Karpas-422 (cell line): ENCODE results near the gene C6orf136. TPM values are rescaled to one million over a fixed set of nuclear protein-coding genes. Genes with fewer than 3 reads are reported as not detected.

Experiments
- DNase-seq: peaks from one replicate; pipeline ENCODE4 v3.0.0-alpha.2; 2015
- H2AFZ ChIP-seq: fragments of 200-600 bp; sonication (generic); 2 replicates; pipeline ENCODE4 v1.6.1; 2014; ENCODE audit warnings: antibody characterized with exemption, low read length, mixed read lengths
- H3K27ac ChIP-seq: fragments of 200-600 bp; sonication (generic); 2 replicates; pipeline ENCODE4 v1.5.1; 2014; ENCODE audit warnings: mild to moderate bottlenecking, low read length, moderate library complexity
- H3K27me3 ChIP-seq: fragments of 200-600 bp; sonication (generic); 2 replicates; pipeline ENCODE4 v1.6.1; 2014; ENCODE audit warnings: low read length, mixed read lengths
- H3K36me3 ChIP-seq: fragments of 200-600 bp; sonication (generic); 2 replicates; pipeline ENCODE4 v1.6.1; 2014; ENCODE audit warnings: low read length, mixed read lengths; ENCODE audit not compliant: insufficient read depth
- H3K4me1 ChIP-seq: fragments of 200-600 bp; sonication (generic); 2 replicates; pipeline ENCODE4 v1.6.1; 2014; ENCODE audit warnings: mild to moderate bottlenecking, low read length, mixed read lengths
- H3K4me2 ChIP-seq: fragments of 200-600 bp; sonication (generic); 2 replicates; pipeline ENCODE4 v1.6.1; 2014; ENCODE audit warnings: low read length, low read depth, mild to moderate bottlenecking; ENCODE audit not compliant: poor library complexity, severe bottlenecking
- H3K4me3 ChIP-seq: fragments of 200-600 bp; sonication (generic); 2 replicates; pipeline ENCODE4 v1.5.1; 2014; ENCODE audit warnings: mild to moderate bottlenecking, antibody characterized with exemption, low read length, mixed read lengths
- H3K79me2 ChIP-seq: fragments of 200-600 bp; sonication (generic); 2 replicates; pipeline ENCODE4 v1.6.1; 2014; ENCODE audit warnings: mild to moderate bottlenecking, low read length, mixed read lengths
- H3K9ac ChIP-seq: fragments of 200-600 bp; sonication (generic); 2 replicates; pipeline ENCODE4 v1.6.0; 2014; ENCODE audit warnings: low read length
- H3K9me2 ChIP-seq: fragments of 200-600 bp; sonication (generic), shearing (Covaris generic); replicated peaks from 2 replicates; pipeline ENCODE4 v1.6.0; 2014; ENCODE audit warnings: mild to moderate bottlenecking, low read length, moderate library complexity; ENCODE audit not compliant: insufficient read depth
- H3K9me3 ChIP-seq: fragments of 300-700, 200-600 bp; sonication (generic); 2 replicates; pipeline ENCODE4 v1.6.1; 2014; ENCODE audit warnings: low read length, mixed read lengths
- H4K20me1 ChIP-seq: fragments of 200-600 bp; sonication (generic); 2 replicates; pipeline ENCODE4 v1.6.1; 2014; ENCODE audit warnings: mild to moderate bottlenecking, antibody characterized with exemption, low read length, low read depth; ENCODE audit not compliant: insufficient read depth
- total RNA-seq: library from RNA; depleted of rRNA; stranded (reverse); fragments of >200 nt; shearing (Covaris generic); gene quantifications from 2 replicates; pipeline ENCODE4 v1.2.3, GENCODE V29; 2014; ENCODE audit warnings: low replicate concordance

C6orf136 gene
- total RNA-seq, 1 experiment from 2014 or later, result 5.6 TPM

DNA sequence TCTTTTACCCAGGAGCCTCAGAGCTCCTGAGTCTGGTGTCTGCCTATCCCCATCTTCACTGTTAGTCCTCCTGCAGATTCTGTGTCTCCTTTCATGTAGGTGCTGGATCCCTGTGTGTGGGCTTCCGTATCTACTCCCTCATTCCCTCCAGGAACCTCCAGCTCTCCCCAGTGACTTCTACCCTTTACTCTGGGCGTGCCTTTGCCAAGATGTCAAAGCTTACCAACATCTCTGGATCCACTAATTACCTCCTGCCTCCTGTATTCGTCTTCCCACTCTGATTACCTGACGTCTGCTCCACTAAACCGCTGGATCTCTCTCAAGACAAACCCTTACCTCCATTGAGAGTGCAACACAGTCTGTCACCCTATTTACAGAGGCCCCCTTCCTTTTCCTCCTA, 2.2 kb upstream of the C6orf136 start:
- 0 out of 2 replicates have a peak overlapping the region, but pooled peaks have one; percentile 14 for H3K9ac ChIP-seq
- H3K27me3 ChIP-seq, result no peaks in the 10 kb centered on the region
- H3K27ac ChIP-seq, result no peak overlapping the region
- no peaks in the 10 kb centered on the region for H3K36me3 ChIP-seq
- no peak for DNase-seq
- no peak overlapping the region for H2AFZ ChIP-seq
- no peak overlapping the region for H3K4me3 ChIP-seq
- H4K20me1 ChIP-seq, result peaks cover 8% of the 10 kb centered on the region; the same call in 1 of the 2 replicates
- H3K79me2 ChIP-seq, result peaks cover 53% of the 10 kb centered on the region
- H3K9me3 ChIP-seq, result no peaks in the 10 kb centered on the region
- H3K4me1 ChIP-seq, result peaks cover 19% of the 10 kb centered on the region
- no peak overlapping the region for H3K4me2 ChIP-seq
- H3K9me2 ChIP-seq, result no peaks in the 10 kb centered on the region

DNA sequence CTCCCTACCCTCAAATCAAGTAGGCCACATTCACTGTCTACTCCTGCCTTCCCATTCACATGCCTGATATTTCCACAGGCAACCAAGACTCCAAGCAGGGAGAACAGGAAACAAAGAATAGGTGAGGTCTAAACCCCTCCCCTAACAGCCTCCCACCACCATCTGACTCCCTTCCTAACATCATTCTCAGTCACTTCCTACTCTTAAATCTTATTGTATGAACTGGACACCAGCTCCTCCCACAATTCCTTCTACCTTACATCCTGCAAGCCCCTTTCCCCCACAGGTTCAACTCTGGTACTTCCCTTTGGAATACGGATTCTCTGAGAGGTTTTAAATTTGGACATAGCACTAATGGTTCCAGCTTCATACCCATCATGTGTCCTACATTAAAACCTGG, 944 bp upstream of the C6orf136 start:
- DNase-seq, result no peak
- Histone ChIP-seq H3K79me2 (peaks cover 54% of the 10 kb centered on the region), H3K4me1 (peaks cover 19% of the 10 kb centered on the region), H3K9me2 (no peaks in the 10 kb centered on the region), H3K27ac (no peak overlapping the region), H3K36me3 (no peaks in the 10 kb centered on the region), H2AFZ (no peak overlapping the region), H4K20me1 (peaks cover 8% of the 10 kb centered on the region; the same call in 1 of the 2 replicates), H3K4me2 (peak overlapping the region; percentile 89), H3K27me3 (no peaks in the 10 kb centered on the region), H3K4me3 (peak overlapping the region; percentile 85; the same call in 1 of the 2 replicates), H3K9ac (peak overlapping the region; percentile 50), H3K9me3 (no peaks in the 10 kb centered on the region)

DNA sequence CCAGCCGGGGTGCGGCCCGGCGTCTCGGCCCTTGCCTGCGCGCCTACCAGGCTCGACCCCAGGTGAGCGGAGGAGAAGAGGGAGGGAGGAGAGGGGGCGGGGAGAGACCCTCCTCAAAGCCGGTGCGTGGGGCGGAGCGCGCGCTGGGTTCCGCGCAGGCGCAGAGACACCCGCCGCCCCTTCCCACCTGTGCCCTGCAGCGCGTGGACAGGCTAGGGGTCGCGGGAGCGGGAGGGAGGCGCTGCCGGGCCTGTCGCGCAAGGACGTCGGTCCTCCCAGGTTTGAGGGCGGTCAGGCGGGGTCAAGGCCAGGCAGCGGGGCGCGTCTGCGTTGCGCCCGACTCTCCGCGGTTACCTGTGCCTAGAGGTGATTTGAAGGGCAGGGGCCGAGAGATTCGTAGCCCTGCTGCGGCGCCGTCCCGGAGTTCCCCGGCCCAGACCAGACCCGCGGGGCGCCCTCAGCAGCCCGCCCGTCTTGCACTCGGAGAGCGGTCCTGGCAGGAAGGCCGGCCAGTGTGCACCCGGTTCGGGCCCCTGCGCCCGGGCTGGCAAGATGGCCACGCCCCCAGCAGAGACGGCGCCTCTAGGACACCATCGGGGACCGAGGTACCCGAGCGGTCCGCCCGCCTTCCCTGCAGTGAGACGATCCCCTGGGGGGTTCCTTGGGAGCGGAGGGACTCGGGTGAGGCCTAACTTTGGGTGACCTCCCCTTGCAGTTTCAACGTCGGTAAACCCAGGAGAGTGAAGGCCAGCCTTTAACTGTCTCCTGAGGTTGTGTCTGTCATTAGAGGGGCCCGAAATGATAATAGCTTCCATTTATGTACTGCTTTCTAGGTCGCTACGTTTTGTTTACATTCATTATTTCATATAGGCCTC, 546 bp downstream of the C6orf136 start:
- H2AFZ ChIP-seq, result peak overlapping the region; percentile 94

DNA sequence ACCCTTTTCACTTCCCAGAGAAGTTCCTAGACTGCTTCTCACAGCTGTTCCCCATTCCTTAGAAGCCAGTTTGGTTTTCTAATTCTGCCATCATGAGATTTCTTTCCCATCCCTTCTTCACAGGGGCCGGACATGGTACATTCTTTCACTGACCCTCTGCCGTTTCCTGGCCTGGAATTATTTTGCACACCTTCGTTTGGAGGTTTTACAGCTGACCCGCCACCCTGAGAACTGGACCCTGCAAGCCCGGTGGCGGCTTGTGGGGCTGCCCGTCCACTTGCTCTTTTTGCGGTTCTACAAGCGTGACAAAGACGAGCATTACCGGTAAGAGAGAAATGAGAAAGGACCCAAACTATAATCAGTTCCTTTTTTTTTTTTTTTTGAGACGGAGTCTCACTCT, 4.2 kb downstream of the C6orf136 start:
- Histone ChIP-seq H4K20me1 (0 out of 2 replicates have a peak, but pooled peaks cover 3% of the 10 kb centered on the region), H2AFZ (no peak overlapping the region), H3K4me1 (peaks cover 12% of the 10 kb centered on the region), H3K27me3 (no peaks in the 10 kb centered on the region), H3K4me2 (no peak overlapping the region), H3K9me3 (no peaks in the 10 kb centered on the region), H3K9ac (no peak overlapping the region), H3K4me3 (no peak overlapping the region), H3K9me2 (no peaks in the 10 kb centered on the region), H3K36me3 (peaks cover 17% of the 10 kb centered on the region), H3K27ac (no peak overlapping the region), H3K79me2 (peaks cover 30% of the 10 kb centered on the region)
- no peak for DNase-seq

More for the DNA sequence above, 546 bp downstream of the C6orf136 start:
- Histone ChIP-seq H3K9me3 (no peaks in the 10 kb centered on the region), H3K4me1 (peaks cover 19% of the 10 kb centered on the region), H3K36me3 (peaks cover 4% of the 10 kb centered on the region; the same call in 1 of the 2 replicates), H3K27ac (peak overlapping the region; percentile 79), H3K9ac (peak overlapping the region; percentile 96), H3K27me3 (no peaks in the 10 kb centered on the region), H3K4me3 (peak overlapping the region; percentile 85), H3K4me2 (peak overlapping the region; percentile 89), H3K79me2 (peaks cover 54% of the 10 kb centered on the region), H3K9me2 (no peaks in the 10 kb centered on the region), H4K20me1 (peaks cover 8% of the 10 kb centered on the region; the same call in 1 of the 2 replicates)
- peak; percentile 91 for DNase-seq

DNA sequence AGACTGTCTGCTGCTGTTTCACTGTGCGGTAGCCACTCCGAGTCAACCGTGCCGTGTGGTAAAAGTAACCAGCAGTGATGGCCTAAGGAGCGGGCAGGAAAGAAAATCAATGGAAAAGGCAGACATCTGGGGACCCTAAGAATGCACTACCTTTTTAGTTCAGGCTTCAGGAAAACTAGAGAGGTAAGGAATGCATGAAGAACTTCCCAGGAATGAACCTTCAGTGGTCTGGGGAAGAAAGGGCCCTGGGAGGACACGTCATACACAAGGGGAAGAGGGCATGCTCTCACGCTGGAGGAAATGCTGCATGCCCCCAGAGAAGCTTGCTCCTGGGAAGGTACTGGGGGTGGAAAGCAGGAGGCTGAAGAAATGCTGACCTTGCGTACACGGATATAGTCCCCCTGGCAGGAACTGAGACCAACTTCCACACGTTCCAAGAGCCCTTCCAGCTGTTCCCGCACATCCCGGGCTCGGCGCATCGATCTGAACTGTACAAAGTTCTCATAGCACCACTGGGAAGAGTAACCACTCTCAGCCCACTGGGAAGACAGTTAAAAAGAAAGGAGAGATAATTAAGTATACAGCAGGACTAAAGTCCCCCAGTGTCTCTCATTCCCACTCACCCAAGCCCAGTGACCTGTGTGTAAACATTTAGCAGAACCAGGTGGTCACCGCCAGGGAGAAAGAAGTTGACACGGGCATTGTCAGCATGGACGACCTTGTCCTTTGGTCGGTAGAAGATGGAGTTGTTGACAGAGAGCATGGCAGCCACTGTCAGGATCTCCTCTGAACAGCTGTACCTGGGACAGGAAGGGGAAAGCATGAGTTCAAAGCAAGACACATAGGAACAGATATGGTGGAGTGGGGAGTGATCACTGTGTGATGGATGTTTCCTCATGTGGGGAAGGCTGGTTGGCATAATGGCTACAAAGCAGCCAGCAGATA, 8.1 kb downstream of the C6orf136 start:
- no peak overlapping the region for H3K4me2 ChIP-seq
- no peaks in the 10 kb centered on the region for H4K20me1 ChIP-seq

DNA sequence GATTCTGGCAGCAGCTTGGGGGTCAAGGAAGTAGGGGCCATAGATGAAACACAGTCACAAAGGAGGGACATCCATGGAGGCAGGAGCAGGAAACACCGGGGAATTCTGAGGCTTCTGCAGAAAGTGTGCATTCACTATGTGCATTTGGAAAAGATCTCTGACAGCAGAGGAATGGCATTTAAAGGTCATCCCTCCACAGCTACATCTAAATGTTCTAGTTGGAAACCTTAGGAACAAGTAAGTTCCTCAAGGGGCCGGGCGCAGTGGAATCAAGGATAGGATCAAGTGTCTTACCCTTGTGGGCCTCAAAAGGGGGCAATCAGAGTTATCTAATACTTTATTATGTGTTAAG, 8.8 kb downstream of the C6orf136 start:
- Histone ChIP-seq H3K79me2 (no peaks in the 10 kb centered on the region), H3K9me2 (no peaks in the 10 kb centered on the region), H2AFZ (no peak overlapping the region), H3K4me1 (no peaks in the 10 kb centered on the region), H3K27me3 (no peaks in the 10 kb centered on the region), H3K9me3 (no peaks in the 10 kb centered on the region), H3K27ac (no peak overlapping the region), H3K9ac (no peak overlapping the region), H3K36me3 (peaks cover 27% of the 10 kb centered on the region), H4K20me1 (no peaks in the 10 kb centered on the region), H3K4me2 (no peak overlapping the region), H3K4me3 (no peak overlapping the region)
- no peak for DNase-seq

More for the DNA sequence above, 8.1 kb downstream of the C6orf136 start:
- Histone ChIP-seq H3K27me3 (no peaks in the 10 kb centered on the region), H2AFZ (no peak overlapping the region), H3K9me3 (no peaks in the 10 kb centered on the region), H3K4me3 (no peak overlapping the region), H3K4me1 (no peaks in the 10 kb centered on the region), H3K27ac (no peak overlapping the region), H3K9ac (no peak overlapping the region), H3K79me2 (no peaks in the 10 kb centered on the region), H3K36me3 (peaks cover 27% of the 10 kb centered on the region), H3K9me2 (no peaks in the 10 kb centered on the region)
- no peak for DNase-seq

DNA sequence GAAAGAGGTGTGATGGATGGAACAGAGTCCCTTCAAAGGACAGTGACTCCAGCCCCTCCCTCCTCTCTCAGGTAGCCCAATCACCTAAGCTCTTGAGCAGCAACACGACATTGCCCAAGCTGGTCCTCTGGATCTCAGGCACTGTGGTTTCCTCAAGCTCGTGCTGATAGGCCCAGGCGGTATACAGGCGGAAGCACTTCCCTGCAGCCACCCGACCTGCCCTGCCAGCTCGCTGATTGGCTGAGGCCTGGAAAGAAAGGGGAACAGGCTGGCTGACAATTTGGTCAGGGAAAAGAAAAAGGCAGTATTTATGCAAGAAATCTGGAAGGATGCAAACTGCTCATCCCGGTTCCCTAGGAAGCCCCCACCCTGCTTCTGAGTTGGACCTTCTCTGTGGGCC, 9.6 kb downstream of the C6orf136 start:
- Histone ChIP-seq H4K20me1 (no peaks in the 10 kb centered on the region), H3K4me3 (no peak overlapping the region), H2AFZ (no peak overlapping the region), H3K36me3 (peaks cover 29% of the 10 kb centered on the region), H3K4me2 (no peak overlapping the region), H3K9me2 (no peaks in the 10 kb centered on the region), H3K27me3 (no peaks in the 10 kb centered on the region), H3K9ac (no peak overlapping the region), H3K4me1 (no peaks in the 10 kb centered on the region), H3K79me2 (no peaks in the 10 kb centered on the region), H3K27ac (no peak overlapping the region), H3K9me3 (no peaks in the 10 kb centered on the region)
- no peak for DNase-seq

DNA sequence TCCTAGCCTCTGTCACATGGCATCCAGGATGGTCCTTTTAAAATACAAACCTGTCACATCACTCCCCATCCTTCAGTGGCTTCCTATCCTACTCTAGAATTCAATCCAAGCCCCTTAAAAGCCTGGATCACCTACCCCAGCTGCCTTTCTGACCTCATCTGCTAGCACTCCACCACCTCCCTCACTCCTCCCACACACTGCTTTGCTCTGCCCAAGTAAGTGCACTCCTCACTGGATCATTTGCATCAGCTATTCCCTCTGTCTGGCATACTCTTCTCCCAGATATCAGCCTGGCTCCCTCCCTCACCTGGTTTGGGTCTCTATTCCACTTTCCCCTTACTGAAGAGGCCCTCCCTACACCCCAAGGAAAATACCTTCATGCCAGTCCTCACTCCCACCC, 10.5 kb downstream of the C6orf136 start:
- DNase-seq, result no peak
- Histone ChIP-seq H3K79me2 (no peaks in the 10 kb centered on the region), H3K9me3 (no peaks in the 10 kb centered on the region), H3K4me3 (no peak overlapping the region), H4K20me1 (no peaks in the 10 kb centered on the region), H3K4me1 (no peaks in the 10 kb centered on the region), H3K27me3 (no peaks in the 10 kb centered on the region), H2AFZ (no peak overlapping the region), H3K9ac (no peak overlapping the region), H3K9me2 (no peaks in the 10 kb centered on the region), H3K27ac (no peak overlapping the region), H3K36me3 (peaks cover 34% of the 10 kb centered on the region), H3K4me2 (no peak overlapping the region)
